Ishikawa (cell line): Measurements from ENCODE around the gene KLF9.
A peak's percentile ranks its signal among the peaks of the same experiment; 100 is the strongest.

Experiments used
- CEBPB ChIP-seq: IDR thresholded peaks from 2 replicates; pipeline ENCODE4 v1.6.1; 2012
- CREB1 ChIP-seq: IDR thresholded peaks from 2 replicates; pipeline ENCODE4 v1.6.1; 2012; ENCODE audit warnings: low read depth
- EGR1 ChIP-seq: IDR thresholded peaks from 2 replicates; pipeline ENCODE4 v1.6.1; 2012
- EP300 ChIP-seq: IDR thresholded peaks from 2 replicates; pipeline ENCODE4 v1.6.1; 2012; ENCODE audit warnings: borderline replicate concordance
- FOXM1 ChIP-seq: IDR thresholded peaks from 2 replicates; pipeline ENCODE4 v1.6.1; 2012; ENCODE audit warnings: low read depth, borderline replicate concordance
- NFIC ChIP-seq: IDR thresholded peaks from 2 replicates; pipeline ENCODE4 v1.6.1; 2012
- RAD21 ChIP-seq: IDR thresholded peaks from 2 replicates; pipeline ENCODE4 v1.6.1; 2012; ENCODE audit warnings: low read depth
- TAF1 ChIP-seq: IDR thresholded peaks from 2 replicates; pipeline ENCODE4 v1.6.1; 2012; ENCODE audit warnings: low read depth, mild to moderate bottlenecking
- TCF12 ChIP-seq: IDR thresholded peaks from 2 replicates; pipeline ENCODE4 v1.6.1; 2012; ENCODE audit warnings: low read depth
- TEAD4 ChIP-seq: IDR thresholded peaks from 2 replicates; pipeline ENCODE4 v1.6.1; 2012
- YY1 ChIP-seq: IDR thresholded peaks from 2 replicates; pipeline ENCODE4 v1.6.1; 2012; ENCODE audit warnings: low read depth
- ZBTB7A ChIP-seq: IDR thresholded peaks from 2 replicates; pipeline ENCODE4 v1.6.1; 2012; ENCODE audit warnings: low read depth
- TF ChIP-seq, protein P1 (sequence below): IDR thresholded peaks from 2 replicates; pipeline ENCODE4 v1.6.1; 2012; ENCODE audit warnings: low read depth, mild to moderate bottlenecking
- TF ChIP-seq, protein P2 (sequence below): IDR thresholded peaks from 2 replicates; pipeline ENCODE4 v1.6.1; 2012
- TF ChIP-seq, protein P3 (sequence below): IDR thresholded peaks from 2 replicates; pipeline ENCODE4 v1.6.1; 2012

The KLF9 gene

DNA sequence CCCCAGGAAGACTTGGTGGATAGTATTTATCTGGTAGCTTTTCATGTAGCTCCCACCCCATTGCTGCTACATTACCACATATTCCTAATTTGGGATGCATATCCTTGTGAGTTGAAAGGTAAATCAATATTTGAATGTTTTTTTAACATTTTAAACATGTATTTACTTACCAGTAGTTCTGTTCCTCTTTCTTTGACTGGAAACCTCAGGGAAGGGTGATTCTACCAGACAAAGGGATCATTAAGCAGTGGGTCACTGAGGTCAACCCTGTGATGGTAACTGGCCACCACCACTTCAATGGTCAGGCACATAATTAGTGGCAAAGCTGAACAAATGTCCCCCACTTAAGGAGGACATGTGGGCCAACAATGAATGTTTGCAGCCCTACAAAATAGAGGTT, 27.2 kb upstream of the KLF9 start:
- TF ChIP-seq RAD21 (no peak), EP300 (no peak)

DNA sequence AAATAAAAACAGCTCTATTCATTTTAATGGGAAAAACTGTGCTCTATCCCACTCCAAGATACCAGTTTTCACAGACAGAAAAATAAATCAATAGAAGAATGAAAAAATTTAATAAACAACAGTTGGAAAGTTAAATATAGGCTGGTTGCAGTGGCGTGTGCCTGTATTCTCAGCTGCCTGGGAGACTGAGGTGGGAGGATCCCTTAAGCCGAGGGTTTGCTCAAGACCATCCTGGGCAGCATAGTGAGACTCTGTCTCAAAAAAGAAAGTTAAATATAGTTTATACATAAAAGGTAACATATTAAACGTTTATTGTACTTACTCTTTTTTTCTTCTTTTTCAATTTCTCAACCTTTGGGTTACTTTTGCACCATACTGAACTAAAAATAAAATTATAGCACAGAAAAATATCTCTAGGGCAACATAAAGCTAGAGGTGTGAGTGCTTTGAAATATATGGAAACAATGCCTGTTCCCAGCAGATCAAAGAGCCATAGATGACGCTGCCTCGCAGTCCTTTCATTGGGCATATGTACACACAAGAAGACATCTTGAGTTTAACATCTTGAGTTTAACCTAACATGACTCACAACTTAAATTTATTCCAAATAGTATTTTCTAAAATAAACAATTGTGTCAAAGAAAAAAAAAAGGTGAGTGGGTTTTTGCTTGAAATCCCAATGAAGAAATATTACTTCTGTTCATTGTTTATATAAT, 25.7 kb upstream of the KLF9 start:
- TF ChIP-seq ZBTB7A: no peak
- TF ChIP-seq, protein P1, sequence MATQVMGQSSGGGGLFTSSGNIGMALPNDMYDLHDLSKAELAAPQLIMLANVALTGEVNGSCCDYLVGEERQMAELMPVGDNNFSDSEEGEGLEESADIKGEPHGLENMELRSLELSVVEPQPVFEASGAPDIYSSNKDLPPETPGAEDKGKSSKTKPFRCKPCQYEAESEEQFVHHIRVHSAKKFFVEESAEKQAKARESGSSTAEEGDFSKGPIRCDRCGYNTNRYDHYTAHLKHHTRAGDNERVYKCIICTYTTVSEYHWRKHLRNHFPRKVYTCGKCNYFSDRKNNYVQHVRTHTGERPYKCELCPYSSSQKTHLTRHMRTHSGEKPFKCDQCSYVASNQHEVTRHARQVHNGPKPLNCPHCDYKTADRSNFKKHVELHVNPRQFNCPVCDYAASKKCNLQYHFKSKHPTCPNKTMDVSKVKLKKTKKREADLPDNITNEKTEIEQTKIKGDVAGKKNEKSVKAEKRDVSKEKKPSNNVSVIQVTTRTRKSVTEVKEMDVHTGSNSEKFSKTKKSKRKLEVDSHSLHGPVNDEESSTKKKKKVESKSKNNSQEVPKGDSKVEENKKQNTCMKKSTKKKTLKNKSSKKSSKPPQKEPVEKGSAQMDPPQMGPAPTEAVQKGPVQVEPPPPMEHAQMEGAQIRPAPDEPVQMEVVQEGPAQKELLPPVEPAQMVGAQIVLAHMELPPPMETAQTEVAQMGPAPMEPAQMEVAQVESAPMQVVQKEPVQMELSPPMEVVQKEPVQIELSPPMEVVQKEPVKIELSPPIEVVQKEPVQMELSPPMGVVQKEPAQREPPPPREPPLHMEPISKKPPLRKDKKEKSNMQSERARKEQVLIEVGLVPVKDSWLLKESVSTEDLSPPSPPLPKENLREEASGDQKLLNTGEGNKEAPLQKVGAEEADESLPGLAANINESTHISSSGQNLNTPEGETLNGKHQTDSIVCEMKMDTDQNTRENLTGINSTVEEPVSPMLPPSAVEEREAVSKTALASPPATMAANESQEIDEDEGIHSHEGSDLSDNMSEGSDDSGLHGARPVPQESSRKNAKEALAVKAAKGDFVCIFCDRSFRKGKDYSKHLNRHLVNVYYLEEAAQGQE: no peak
- TF ChIP-seq CEBPB: no peak
- no peak for TF ChIP-seq EGR1
- no peak for TF ChIP-seq YY1
- no peak for TF ChIP-seq EP300
- no peak for TF ChIP-seq TAF1
- TF ChIP-seq TEAD4: no peak
- TF ChIP-seq CREB1: no peak
- no peak for TF ChIP-seq TCF12
- no peak for TF ChIP-seq NFIC
- TF ChIP-seq, protein P2, sequence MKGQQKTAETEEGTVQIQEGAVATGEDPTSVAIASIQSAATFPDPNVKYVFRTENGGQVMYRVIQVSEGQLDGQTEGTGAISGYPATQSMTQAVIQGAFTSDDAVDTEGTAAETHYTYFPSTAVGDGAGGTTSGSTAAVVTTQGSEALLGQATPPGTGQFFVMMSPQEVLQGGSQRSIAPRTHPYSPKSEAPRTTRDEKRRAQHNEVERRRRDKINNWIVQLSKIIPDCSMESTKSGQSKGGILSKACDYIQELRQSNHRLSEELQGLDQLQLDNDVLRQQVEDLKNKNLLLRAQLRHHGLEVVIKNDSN: no peak
- no peak for TF ChIP-seq FOXM1
- TF ChIP-seq, protein P3, sequence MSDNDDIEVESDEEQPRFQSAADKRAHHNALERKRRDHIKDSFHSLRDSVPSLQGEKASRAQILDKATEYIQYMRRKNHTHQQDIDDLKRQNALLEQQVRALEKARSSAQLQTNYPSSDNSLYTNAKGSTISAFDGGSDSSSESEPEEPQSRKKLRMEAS: no peak
- no peak for TF ChIP-seq RAD21

DNA sequence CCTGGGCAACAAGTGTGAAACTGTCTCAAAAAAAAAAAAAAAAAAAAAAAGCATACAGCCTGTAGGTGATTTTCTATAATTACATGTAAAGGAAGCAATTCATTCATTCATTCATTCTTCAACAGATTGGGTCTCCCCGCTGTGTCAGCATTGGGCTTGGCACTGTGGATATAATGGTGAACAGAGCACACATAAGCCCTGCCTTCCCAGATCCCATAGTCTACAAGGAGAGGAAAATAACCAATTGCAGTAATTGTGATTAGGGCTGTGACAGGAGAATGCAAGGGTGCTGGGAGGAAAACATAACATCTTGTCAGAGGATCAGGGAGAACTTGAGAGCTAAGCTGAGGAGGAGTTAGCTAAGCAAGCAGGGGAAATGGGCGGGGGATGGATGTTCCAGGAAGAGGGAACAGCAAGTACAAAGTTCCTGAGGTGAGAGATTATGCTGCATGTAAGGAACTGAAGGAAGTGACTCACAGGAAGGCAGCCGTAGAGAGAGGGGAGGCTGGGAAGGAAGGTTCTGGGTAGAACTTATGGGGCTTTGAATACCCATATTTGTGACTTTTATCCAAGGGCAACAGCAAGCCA, 24.0 kb upstream of the KLF9 start:
- TF ChIP-seq NFIC (no peak), TEAD4 (no peak), EGR1 (no peak), TCF12 (no peak), CEBPB (no peak), CREB1 (no peak), RAD21 (no peak), ZBTB7A (no peak), FOXM1 (no peak), EP300 (no peak), TAF1 (no peak), YY1 (no peak)
- TF ChIP-seq, protein P1: no peak
- TF ChIP-seq, protein P3: no peak
- TF ChIP-seq, protein P2: no peak

DNA sequence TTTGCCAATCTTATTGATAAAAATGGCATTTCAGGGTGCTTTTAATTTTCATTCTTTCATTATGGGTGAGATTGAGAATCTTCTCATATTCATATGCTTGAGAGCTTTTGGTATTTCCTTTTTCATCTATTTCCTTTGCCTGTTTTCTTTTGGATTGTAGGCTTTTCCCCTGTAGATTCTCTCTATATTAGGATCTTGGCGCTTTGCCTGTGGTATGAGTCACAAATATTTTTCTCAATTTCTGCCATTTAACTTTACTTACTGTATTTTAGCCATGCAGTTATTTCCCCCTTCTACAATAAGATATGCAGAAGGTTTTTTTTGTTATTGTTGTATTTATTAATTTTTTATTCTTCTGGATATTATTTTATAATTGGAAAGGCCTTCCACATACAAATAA, 21.5 kb upstream of the KLF9 start:
- TF ChIP-seq NFIC: peak; percentile 8; the same call in 1 of the 2 replicates
- TF ChIP-seq EP300: no peak

DNA sequence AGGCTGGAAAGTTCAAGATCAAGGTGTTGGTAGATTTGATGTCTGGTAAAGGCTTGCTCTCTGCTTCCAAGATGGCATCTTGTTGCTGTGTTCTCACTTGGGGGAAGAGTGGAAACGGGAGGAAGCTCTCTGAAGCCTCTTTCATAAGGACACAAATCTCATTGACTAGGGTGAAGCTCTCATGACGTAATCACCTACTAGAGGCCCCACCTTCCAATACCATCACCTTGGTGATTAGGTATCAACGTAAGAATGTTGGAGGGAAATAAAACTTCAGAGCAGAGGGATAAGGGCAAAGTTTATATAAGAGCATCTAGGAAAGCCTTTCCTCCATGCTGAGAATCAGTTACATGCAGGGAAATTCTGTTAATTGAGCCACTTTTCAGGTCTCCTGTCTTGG, 15.4 kb upstream of the KLF9 start:
- TF ChIP-seq EP300: no peak
- no peak for TF ChIP-seq TAF1
- TF ChIP-seq CREB1: no peak
- no peak for TF ChIP-seq TEAD4
- TF ChIP-seq FOXM1: no peak
- TF ChIP-seq CEBPB: no peak
- TF ChIP-seq, protein P2: no peak
- no peak for TF ChIP-seq RAD21
- TF ChIP-seq, protein P3: no peak
- TF ChIP-seq, protein P1: no peak
- no peak for TF ChIP-seq YY1
- no peak for TF ChIP-seq EGR1
- TF ChIP-seq NFIC: no peak
- no peak for TF ChIP-seq TCF12
- TF ChIP-seq ZBTB7A: no peak
